Right kidney (tissue), 9 donors: Measurements from ENCODE around the gene FAM53C.
A peak's percentile ranks its signal among the peaks of the same experiment; 100 is the strongest.
"Not testable (repeated sequence)": the region's sequence is repeated elsewhere in the genome, so short reads cannot be mapped to it uniquely, and the experiment has no call there.

Source experiments
- DNase-seq: peaks from one replicate; pipeline ENCODE4 v3.0.0-alpha.2; 2016
- long read RNA-seq, 8 donors: transcript quantifications; one replicate each; lab custom pipeline, GENCODE V29; 2026

FAM53C gene
- long read RNA-seq, donor 1, full-length matches to known transcripts: 8 of 8 reads
- long read RNA-seq, donor 1, partial matches to known transcripts: 0 of 8 reads
- long read RNA-seq, donor 1, other reads (novel, unspliced or antisense): 0 of 8 reads
- long read RNA-seq, donor 2, full-length matches to known transcripts: 2 of 2 reads
- long read RNA-seq, donor 2, partial matches to known transcripts: 0 of 2 reads
- long read RNA-seq, donor 2, other reads (novel, unspliced or antisense): 0 of 2 reads
- long read RNA-seq, donor 3, full-length matches to known transcripts: 1 of 1 reads
- long read RNA-seq, donor 3, partial matches to known transcripts: 0 of 1 reads
- long read RNA-seq, donor 3, other reads (novel, unspliced or antisense): 0 of 1 reads
- long read RNA-seq, donor 4, full-length matches to known transcripts: 5 of 5 reads
- long read RNA-seq, donor 4, partial matches to known transcripts: 0 of 5 reads
- long read RNA-seq, donor 4, other reads (novel, unspliced or antisense): 0 of 5 reads
- long read RNA-seq, donor 5, full-length matches to known transcripts: 5 of 5 reads
- long read RNA-seq, donor 5, partial matches to known transcripts: 0 of 5 reads
- long read RNA-seq, donor 5, other reads (novel, unspliced or antisense): 0 of 5 reads
- long read RNA-seq, donor 6, full-length matches to known transcripts: 3 of 9 reads
- long read RNA-seq, donor 6, partial matches to known transcripts: 6 of 9 reads
- long read RNA-seq, donor 6, other reads (novel, unspliced or antisense): 0 of 9 reads
- long read RNA-seq, donor 7, full-length matches to known transcripts: 6 of 15 reads
- long read RNA-seq, donor 7, partial matches to known transcripts: 9 of 15 reads
- long read RNA-seq, donor 7, other reads (novel, unspliced or antisense): 0 of 15 reads
- long read RNA-seq, donor 8, full-length matches to known transcripts: 2 of 7 reads
- long read RNA-seq, donor 8, partial matches to known transcripts: 5 of 7 reads
- long read RNA-seq, donor 8, other reads (novel, unspliced or antisense): 0 of 7 reads

- peak; percentile 100 for DNase-seq
These were observed at the start of gene FAM53C for GRCh38 chr5:138337685-138338410. Gene FAM53C (plus strand): TSS chr5:138338266. CDS start chr5:138341336, 3,070 bp downstream.

DNA sequence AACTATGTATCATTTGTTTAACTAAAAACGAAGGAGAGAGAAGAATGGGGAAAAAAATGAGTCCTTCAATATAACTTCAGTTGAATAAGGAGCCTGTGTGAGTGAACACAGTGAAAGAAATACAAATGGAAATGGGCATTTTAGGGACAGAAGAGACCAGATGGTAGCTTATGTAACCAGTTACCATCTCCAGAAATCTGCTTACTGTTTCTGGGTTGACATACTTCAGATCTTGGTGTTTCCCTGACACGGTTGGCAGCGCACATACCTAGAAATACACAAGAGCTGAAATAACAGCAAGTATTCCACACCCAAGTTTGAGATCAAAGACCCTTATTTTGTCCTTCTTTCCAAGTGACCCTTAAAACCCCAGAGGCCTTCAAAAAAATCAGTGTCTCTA is 48.8 kb upstream of the FAM53C start:
- no peak for DNase-seq

- no peak for DNase-seq
These were observed 34.7 kb upstream of the FAM53C start for GRCh38 chr5:138303372-138303771.

DNA sequence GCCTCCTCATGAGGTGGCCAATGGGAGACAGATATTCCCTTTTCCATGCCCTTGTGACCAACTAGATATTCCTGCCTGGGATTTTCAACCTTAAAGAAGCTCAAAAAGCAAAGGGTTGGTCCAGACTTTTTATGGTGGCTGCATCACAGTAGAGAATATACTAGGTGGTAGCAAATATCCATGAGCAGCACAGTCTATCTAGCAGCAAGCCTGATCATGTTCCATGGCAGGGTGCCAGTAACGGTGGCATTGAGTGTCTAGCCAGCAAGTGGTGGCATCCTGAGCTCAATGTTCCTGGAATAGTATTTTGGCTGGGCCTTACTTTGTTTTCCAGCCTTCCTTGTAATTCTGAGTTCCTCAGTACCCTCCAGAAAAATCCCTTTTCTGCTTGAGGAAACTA is 32.3 kb upstream of the FAM53C start:
- no peak for DNase-seq

GRCh38 chr5:138315751-138316278 is 22.3 kb upstream of the FAM53C start:
- DNase-seq: no peak

DNA sequence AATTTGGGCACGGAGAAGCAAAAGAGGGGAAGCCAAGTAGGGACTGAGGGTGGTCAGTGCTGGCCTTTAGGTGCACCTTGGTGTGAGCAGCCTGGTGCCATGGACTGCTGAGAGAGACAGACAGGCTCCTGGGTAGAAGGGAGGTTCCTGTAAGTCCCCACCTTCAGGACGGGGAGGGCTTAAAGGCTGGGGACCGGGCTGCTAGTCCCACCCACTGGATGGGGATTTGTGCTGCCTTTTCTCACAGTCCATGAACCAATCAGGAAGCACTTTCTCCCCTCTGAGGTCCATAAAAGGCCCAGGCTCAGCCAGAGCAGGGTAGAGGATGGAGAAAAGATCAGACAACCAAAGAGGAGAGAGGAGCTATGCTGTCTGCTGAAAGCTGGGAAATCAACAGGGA is 21.7 kb upstream of the FAM53C start:
- no peak for DNase-seq

GRCh38 chr5:138318211-138318610 is 19.9 kb upstream of the FAM53C start:
- not testable (repeated sequence) for DNase-seq

- no peak for DNase-seq
These were observed 7.1 kb upstream of the FAM53C start for GRCh38 chr5:138330813-138331448.

DNA sequence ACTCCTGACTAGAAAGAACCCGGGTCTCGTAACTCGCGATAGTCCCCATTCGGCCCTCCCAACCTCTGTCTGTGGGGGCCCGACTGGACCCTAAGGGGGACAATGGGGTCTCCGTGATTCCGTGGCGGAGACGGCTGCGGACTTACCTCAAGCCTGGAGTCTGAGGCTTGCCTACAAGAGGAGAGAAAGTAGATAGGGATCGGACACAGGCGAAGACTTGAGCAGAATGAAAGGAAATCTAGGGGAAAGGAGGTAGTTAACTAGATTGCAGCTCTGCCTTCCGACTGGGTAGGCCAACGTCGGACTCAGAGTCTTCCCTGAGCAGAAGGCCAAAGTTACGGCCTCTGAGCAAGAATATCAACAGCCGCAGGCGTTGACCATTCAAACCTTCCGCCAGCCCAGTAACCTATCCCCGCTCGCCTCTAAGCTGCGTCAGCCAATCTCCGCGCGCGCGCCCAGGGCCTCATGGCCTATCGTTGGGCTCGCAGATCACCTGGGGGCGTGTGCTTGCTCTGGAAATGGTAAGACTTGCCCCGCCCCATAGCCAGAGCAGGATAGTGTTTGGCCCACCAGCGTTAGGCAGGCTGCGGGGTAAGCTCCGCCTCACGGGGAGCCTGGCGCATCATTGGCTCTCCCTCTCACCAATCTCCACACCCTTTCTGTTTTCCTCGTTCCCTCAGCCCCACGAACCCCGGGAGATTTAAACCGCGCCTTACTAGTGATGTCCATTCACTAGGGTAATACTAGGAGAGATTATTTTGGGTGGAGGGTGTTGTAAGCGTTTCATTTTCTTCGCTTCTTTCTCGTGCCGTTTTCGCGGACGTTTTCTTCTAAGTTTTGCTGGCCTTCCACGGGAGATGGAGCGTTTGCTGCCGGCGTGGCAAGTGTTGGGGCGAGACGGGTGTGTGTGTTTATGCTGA is 6.4 kb upstream of the FAM53C start, which contains the start of gene CDC25C:
Gene CDC25C, minus strand, starts transcription at position 356 of the 920 bp plus-strand sequence. CDS start 624 bp downstream, outside the sequence.
- DNase-seq: peak; percentile 80

DNA sequence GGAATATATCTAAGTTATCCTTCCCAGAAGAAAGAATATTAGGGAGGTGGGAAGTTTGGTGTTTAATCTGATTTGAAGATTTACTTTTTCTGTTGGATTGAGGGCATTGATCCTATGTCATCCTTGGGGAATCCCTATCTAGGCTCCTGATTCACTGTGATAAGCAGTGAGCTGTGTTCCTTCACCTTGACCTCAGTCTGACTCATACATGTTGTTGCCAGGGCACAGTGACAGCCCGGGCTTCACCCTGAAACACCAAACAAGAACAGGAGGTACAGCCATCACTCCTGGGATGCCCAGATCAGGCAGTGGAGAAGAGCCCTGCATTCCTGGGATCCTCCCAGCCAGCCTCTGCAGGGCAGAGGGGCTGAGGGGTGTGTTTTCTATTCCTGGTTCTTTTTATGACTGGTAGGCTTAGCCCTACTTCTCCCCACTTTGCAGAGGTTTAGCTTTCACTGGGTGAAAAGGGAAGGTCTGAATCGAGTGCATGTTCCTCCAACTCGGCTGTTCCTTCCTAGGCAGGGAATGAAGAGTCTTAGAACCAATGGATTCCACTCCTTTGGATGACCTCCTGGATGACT is 3.1 kb upstream of the FAM53C start:
- no peak for DNase-seq

GRCh38 chr5:138336952-138337684 is 948 bp upstream of the FAM53C start:
- DNase-seq: no peak

DNA sequence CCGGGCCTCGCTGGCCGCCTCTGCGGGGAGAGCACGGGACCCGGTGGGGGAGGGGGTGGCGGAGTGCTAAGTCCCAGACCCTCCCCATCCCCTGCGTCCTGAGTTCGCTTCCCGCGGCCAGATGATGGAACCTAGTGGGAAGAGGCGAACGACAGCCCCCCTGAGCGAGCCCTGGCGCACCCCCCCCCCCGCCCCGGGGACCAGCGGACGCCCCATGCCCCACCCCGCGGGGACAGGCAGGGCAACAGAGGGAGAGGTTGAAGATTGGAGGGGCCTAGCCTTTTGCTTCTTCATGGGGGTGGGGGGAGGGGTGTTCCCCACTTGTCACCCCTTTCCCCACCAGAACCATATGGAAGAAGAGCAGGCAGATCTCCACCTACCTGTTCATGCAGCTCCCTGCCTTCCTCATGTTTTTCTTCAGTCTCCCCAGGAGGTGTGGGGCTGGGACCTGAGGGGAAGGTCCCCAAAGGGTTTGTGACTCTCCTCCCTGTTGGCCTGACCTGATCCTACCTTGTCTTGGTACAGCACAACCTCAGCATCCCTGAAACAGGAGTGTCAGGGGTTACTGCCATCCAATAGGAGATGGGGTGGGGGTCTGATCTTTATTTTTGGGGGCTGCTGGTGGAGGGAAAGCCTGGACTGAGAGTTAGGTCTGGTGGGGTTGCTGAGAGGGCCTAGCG is 485 bp downstream of the FAM53C start:
- no peak for DNase-seq

DNA sequence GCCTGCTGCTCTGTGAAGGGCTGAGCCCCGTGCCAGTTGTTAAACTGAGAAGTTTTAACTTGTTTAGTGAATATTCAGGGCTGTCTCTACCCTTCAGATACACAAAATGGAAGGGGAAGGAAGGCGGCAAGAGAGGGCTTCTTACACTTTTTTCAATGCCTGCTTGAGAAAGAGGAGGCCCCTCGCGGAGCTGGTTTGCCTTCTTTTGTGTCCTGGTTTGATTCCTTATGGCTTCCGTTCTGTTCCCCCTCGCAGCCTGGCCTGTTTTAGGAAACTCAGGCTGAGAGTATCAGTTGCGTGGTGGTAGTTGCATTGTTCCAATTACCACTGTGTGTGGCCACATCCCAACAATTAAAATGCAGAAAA is 1.0 kb downstream of the FAM53C start:
- DNase-seq: peak; percentile 69

DNA sequence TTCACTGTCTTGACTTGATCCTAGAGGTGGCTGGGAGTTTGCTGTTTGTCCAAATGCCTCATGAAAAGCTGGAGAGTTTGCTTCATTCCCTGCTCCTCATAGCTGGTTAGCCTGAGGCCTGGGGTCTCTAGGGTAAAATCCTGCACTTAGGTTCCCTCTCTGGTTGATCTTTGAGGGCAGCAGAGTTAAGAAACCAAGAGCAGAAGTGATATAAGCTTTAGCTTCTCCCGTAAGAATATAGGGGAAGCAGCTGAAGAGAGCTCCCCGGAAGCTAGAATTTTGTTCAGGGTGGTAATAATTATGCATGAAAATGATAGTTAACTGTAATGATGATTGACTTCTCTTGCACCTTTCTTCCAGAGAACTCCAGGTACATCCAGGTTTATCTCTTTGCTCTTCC is 1.4 kb downstream of the FAM53C start:
- no peak for DNase-seq

GRCh38 chr5:138340008-138340407 is 1.9 kb downstream of the FAM53C start:
- no peak for DNase-seq

GRCh38 chr5:138344887-138345622 is 7.0 kb downstream of the FAM53C start:
- DNase-seq: no peak

DNA sequence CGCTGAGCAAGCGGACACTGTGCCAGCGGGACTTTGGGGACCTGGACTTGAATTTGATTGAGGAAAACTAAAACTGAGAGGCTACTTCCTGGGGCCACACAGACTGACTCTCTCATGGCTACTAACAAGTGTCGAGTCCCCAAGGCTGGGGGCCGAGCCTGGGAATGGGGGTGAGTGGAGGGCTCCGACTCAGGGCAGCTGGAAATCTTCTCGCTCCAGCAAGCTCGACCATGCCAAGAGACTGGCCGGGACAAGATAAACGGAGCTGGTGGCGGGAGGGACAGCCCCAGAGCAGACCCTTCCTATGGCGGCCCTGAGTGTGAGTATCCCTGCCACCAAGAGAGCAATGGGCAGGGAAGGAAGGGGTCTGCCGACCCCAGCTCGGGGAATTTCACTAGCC is 8.8 kb downstream of the FAM53C start:
- no peak for DNase-seq
